HG03139 (cell line): ENCODE results near the gene ZNF581.

Experiments
- ATAC-seq: cut with Tn5 transposase; IDR thresholded peaks from one replicate; pipeline ENCODE4 v1.9.1; 2021; ENCODE audit not compliant: unreplicated experiment

ZNF581 gene

GRCh38 chr19:55611300-55611982 lies 32.0 kb upstream of the ZNF581 start:
- ATAC-seq: no peak

- ATAC-seq: no peak
These were observed 31.3 kb upstream of the ZNF581 start for GRCh38 chr19:55611983-55612645.

- no peak for ATAC-seq
These were observed 30.1 kb upstream of the ZNF581 start for GRCh38 chr19:55613396-55613795.

- no peak for ATAC-seq
These were observed 29.3 kb upstream of the ZNF581 start for GRCh38 chr19:55613930-55614710.

DNA sequence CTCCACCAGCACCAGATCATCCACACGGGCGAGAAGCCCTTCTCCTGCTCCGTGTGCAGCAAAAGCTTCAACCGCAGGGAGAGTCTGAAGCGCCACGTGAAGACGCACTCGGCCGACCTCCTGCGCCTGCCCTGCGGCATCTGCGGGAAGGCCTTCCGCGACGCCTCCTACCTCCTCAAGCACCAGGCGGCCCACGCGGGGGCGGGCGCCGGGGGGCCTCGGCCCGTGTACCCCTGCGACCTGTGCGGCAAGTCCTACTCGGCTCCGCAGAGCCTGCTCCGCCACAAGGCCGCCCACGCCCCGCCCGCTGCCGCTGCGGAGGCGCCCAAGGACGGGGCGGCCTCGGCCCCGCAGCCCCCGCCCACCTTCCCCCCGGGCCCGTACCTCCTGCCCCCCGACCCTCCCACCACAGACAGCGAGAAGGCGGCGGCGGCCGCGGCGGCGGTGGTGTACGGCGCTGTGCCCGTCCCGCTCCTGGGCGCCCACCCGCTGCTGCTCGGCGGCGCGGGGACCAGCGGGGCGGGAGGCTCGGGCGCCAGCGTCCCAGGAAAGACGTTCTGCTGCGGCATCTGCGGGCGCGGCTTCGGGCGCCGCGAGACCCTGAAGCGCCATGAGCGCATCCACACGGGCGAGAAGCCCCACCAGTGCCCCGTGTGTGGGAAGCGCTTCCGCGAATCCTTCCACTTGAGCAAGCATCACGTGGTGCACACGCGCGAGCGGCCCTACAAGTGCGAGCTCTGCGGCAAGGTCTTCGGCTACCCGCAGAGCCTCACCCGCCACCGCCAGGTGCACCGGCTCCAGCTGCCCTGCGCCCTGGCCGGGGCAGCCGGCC lies 28.5 kb upstream of the ZNF581 start:
- no peak for ATAC-seq

GRCh38 chr19:55615543-55616394 lies 27.7 kb upstream of the ZNF581 start:
- no peak for ATAC-seq

- no peak for ATAC-seq
These were observed 27.0 kb upstream of the ZNF581 start for GRCh38 chr19:55616395-55616875.

- no peak for ATAC-seq
These were observed 26.0 kb upstream of the ZNF581 start for GRCh38 chr19:55617426-55617825.

DNA sequence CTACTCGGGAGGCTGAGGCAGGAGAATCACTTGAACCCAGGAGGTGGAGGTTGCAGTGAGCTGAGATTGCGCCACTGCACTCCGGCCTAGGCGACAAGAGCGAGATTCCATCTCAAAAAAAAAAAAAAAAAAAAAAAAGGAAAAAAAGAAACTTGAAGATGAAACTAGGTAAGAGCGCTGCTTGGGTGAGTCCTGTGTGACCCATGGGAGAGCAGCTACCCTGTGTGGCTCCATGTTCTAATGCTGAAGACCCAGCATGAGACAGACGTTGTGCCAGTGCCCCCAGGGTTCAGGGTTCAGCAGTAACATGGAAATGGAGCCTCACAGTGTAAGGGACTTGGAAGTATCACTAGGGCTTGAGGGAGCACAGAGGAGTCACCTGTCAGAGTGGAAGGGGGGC lies 25.0 kb upstream of the ZNF581 start:
- ATAC-seq: no peak

DNA sequence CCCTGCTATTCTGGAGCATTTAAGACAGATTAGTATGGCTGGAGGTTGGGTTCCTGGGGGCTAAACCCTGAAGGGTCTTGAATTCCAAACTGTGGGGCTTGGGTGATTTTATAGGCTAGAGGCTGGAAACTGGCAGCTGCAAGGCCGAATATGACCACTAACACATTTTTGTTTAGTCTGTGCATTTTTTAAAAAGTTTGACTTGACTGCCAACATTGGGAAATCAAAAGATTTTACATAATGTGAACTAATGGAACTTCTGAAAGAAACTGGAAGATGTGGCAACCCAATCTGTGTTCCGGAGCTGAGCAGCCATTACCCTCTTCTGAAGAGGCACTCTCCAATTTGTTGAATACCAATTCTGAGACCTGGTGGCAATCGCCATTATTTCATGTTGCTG lies 24.2 kb upstream of the ZNF581 start:
- ATAC-seq: no peak

DNA sequence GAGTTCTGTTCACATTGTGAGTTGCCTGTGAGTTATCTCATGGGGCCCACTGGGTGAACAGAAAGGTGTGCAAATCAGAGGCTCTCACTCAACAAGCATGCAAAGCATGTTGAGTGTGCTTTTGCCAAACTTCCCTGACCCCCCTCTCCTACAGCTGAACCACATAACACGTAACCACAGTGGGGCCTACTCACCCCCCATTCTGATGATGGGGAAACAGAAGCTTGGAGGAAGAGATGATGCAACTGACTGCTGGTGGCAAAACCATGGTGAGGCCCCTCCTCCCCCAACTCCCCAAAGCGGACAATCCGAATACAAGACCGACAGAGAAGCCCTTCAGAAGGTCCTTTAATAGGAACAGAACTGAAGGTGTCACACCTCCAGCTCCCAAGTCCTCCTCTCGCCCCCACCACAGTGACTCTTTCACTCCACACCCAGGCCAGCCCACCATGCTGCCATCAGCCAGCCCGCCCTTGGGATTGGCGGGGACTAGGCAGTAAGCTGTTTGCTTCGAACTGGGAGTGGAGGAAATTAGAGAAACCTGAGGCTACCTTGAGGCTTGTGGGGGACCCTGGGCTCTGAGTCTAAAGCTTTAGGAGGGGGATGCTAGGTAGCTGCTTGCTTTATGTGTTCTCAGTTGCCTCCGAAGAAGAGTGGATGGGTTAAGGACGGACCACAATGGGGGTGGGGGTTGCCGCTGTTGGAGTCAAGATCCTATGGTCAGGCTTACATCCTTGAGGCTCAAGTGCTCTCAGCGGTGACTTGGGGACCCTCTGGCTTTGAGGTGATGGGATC lies 22.8 kb upstream of the ZNF581 start:
- no peak for ATAC-seq

GRCh38 chr19:55621205-55621672 lies 22.2 kb upstream of the ZNF581 start:
- ATAC-seq: no peak

DNA sequence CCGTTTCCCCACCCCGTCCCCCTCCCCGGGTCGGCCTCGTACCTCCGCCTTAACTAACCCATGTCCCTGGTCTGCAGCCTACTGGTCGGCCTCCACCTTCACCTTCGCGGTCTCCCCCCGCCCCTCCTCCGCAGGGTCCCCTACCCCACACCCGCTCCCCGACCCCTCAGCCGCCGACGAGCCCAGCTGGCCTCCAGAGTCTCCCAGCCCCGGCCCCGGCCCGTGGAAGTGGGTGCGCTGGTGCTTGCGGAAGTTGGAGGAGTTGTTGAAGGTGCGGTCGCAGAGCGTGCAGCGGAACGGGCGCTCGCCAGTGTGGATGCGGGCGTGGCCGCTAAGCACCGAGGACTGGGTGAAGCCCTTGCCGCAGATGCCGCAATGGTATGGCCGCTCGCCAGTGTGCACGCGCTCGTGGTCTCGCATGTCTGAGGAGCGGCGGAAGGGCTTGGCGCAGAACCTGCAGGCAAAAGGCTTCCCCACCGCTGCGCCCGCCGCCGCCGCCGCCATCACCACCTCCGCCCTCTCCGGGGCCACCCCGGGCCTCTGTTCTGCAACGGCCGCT lies 21.7 kb upstream of the ZNF581 start:
- ATAC-seq: no peak

- no peak for ATAC-seq
These were observed 21.0 kb upstream of the ZNF581 start for GRCh38 chr19:55622242-55622969.

GRCh38 chr19:55623130-55623529 lies 20.3 kb upstream of the ZNF581 start:
- no peak for ATAC-seq

- ATAC-seq: no peak
These were observed 19.9 kb upstream of the ZNF581 start for GRCh38 chr19:55623561-55623960.

- ATAC-seq: no peak
These were observed 19.1 kb upstream of the ZNF581 start, which contains the start of gene ZNF784 for GRCh38 chr19:55624109-55625003. TSS of gene ZNF784 (minus strand) at chr19:55624566. CDS start at chr19:55624561, 5 bp downstream.
